AG10803 (cell line): ENCODE measurements around the gene EDDM13.
"Not testable (repeated sequence)": the region's sequence is repeated elsewhere in the genome, so short reads cannot be mapped to it uniquely, and the experiment has no call there.

ENCODE experiments used
- DNase-seq: peaks from one replicate; pipeline ENCODE4 v3.0.0; 2010; ENCODE audit warnings: low read depth
- H3K4me3 ChIP-seq: 2 replicates; pipeline ENCODE4 v1.5.1; 2011; ENCODE audit warnings: mild to moderate bottlenecking, low read length, control low read depth
- CTCF ChIP-seq: conservative IDR thresholded peaks from 2 replicates; pipeline ENCODE4 v1.5.1; 2011; ENCODE audit warnings: mild to moderate bottlenecking, low read length, control low read depth, inconsistent platforms

EDDM13 gene

GRCh38 chr19:56253737-56254136 is 18.8 kb upstream of the EDDM13 start:
- no peak overlapping the region for H3K4me3 ChIP-seq
- DNase-seq = peak; percentile 63
- peak; percentile 56 for TF ChIP-seq CTCF

GRCh38 chr19:56258272-56258671 is 14.3 kb upstream of the EDDM13 start:
- TF ChIP-seq CTCF = no peak

GRCh38 chr19:56261145-56261544 is 11.4 kb upstream of the EDDM13 start:
- no peak for TF ChIP-seq CTCF
- DNase-seq = no peak
- H3K4me3 ChIP-seq = no peak overlapping the region

More at GRCh38 chr19:56258272-56258671, 14.3 kb upstream of the EDDM13 start:
- DNase-seq = no peak
- H3K4me3 ChIP-seq = no peak overlapping the region

- not testable (repeated sequence) for H3K4me3 ChIP-seq, DNase-seq
These were observed 10.6 kb upstream of the EDDM13 start for GRCh38 chr19:56261932-56262331.

- TF ChIP-seq CTCF = no peak
These were observed 9.2 kb upstream of the EDDM13 start for GRCh38 chr19:56263319-56263718.

GRCh38 chr19:56266051-56266450 is 6.5 kb upstream of the EDDM13 start:
- TF ChIP-seq CTCF = no peak
- H3K4me3 ChIP-seq = no peak overlapping the region
- no peak for DNase-seq

More at GRCh38 chr19:56263319-56263718, 9.2 kb upstream of the EDDM13 start:
- no peak for DNase-seq
- no peak overlapping the region for H3K4me3 ChIP-seq

- no peak overlapping the region for H3K4me3 ChIP-seq
- no peak for TF ChIP-seq CTCF
- DNase-seq = no peak
These were observed 3.2 kb upstream of the EDDM13 start for GRCh38 chr19:56269348-56269747.

GRCh38 chr19:56270676-56271075 is 1.9 kb upstream of the EDDM13 start:
- no peak overlapping the region for H3K4me3 ChIP-seq
- no peak for DNase-seq
- no peak for TF ChIP-seq CTCF
